SH-SY5Y (cell line): Measurements from ENCODE around the gene STX7.

Experiments
- GATA2 ChIP-seq: IDR thresholded peaks from 2 replicates; pipeline ENCODE4 v1.6.1; 2011; ENCODE audit warnings: mild to moderate bottlenecking, low read depth, low read length
- GATA3 ChIP-seq: IDR thresholded peaks from 2 replicates; pipeline ENCODE4 v1.6.1; 2011; ENCODE audit warnings: low read depth, mild to moderate bottlenecking, low read length, moderate library complexity

DNA sequence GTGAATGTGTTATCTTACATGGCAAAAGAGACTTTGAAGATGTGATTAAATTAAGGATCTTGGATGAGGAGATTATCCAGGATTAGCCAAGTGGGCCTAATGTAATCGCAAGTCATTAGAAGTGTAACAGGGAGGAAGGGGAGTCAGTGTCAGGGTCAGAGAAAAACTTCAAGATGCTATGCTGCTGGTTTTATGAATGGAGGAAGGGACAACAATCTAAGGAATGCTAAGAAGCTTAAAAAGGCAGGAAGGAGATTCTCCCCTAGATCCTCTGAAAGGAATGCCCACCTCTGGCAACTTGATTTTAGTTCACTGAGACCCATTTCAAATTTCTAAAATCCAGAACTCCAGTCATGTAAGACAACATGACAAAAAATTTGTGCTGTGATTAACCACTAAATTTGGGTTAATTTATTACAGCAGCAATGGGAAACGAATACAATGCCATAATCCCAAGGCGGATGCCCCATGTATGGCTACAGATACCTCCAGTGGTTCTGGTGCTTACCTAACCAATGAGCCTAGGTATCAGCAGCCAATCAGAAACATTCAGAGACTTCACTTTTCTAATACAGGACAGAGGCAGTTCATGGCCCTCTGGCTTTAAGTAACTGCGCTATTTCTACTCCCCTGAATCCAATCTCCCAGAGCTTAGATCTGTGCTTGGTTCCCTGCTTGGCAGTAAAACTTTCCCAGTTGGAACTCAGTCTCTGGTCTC is 36.0 kb upstream of the STX7 start:
- no peak for TF ChIP-seq GATA3
- no peak for TF ChIP-seq GATA2
